Measurements from ENCODE around the gene PCSK7. TPM values are rescaled to one million over a fixed set of nuclear protein-coding genes. Genes with fewer than 3 reads are reported as not detected.

PCSK7 gene
- total RNA-seq, 1 experiment from 2014 or later: 50.7 TPM

GRCh38 chr11:117229931-117230285 is 2.0 kb downstream of the PCSK7 start:
- H3K23me2 ChIP-seq (ENCODE audit: insufficient read length, low read depth, low read length, poor library complexity, severe bottlenecking): peaks cover 15% of the 10 kb centered on the region
- H3K4me1 Mint-ChIP-seq: peaks cover 24 to 26% of the 10 kb centered on the region in 2 experiments
- peak overlapping the region; percentile 12 to 97; a peak in 2 of 5 replicates for H3K4me3 Mint-ChIP-seq
- H4K8ac ChIP-seq (replicated peaks; ENCODE audit: insufficient read length, low read depth, low read length): no peak overlapping the region
- no peak overlapping the region for H2BK5ac ChIP-seq (ENCODE audit: insufficient read length, low read length)
- no peaks in the 10 kb centered on the region for H4K20me1 ChIP-seq (ENCODE audit: control insufficient read depth, insufficient read depth, insufficient read length)
- H3K9me3 ChIP-seq (ENCODE audit: control insufficient read depth, low read depth, low read length): no peaks in the 10 kb centered on the region
- H3K23ac ChIP-seq (ENCODE audit: insufficient read length, low read depth, low read length): no peak overlapping the region
- no peak overlapping the region for H2AK5ac ChIP-seq (ENCODE audit: insufficient read length, low read length)
- no peak for TF ChIP-seq CTCF (conservative IDR thresholded peaks at IDR 0.05)
- no peak overlapping the region for H3K56ac ChIP-seq (ENCODE audit: insufficient read length, low read depth, low read length)
- H3K18ac ChIP-seq (ENCODE audit: insufficient read length, low read depth, low read length): no peak overlapping the region
- no peak overlapping the region for H2BK15ac ChIP-seq (ENCODE audit: low read depth, low read length)
- H4K5ac ChIP-seq (ENCODE audit: insufficient read length, low read depth, low read length): no peak overlapping the region
- no peak overlapping the region for H2BK12ac ChIP-seq (ENCODE audit: insufficient read length, low read depth, low read length)
- no peaks in the 10 kb centered on the region; the same call in 1 of the 2 replicates for H3K27me3 Mint-ChIP-seq (ENCODE audit: low read depth)
- no peak overlapping the region for H3K4me2 ChIP-seq (ENCODE audit: insufficient read depth, insufficient read length, low read length)
- H3K14ac ChIP-seq (ENCODE audit: insufficient read depth, low read length): no peak overlapping the region
- peaks cover 6 to 40% (median 17%) of the 10 kb centered on the region in 3 experiments; a peak in 5 of 7 replicates for H3K36me3 Mint-ChIP-seq (ENCODE audit: insufficient read depth in 1 of 3, low read depth in 3 of 3)
- DNase-seq: no peak
- peak overlapping the region in 1 of 3 experiments; percentile 40; a peak in 2 of 7 replicates for H3K27ac Mint-ChIP-seq
- H3K9me3 Mint-ChIP-seq: no peaks in the 10 kb centered on the region
- no peaks in the 10 kb centered on the region for H3K79me1 ChIP-seq (ENCODE audit: insufficient read depth, low read depth, low read length, poor library complexity, severe bottlenecking)
- no peak overlapping the region for H3T11ph ChIP-seq (ENCODE audit: low read length)
- no peak overlapping the region for H2AFZ ChIP-seq (ENCODE audit: low read length)
- no CpG with 5 or more reads among the region's 5 CpGs for WGBS (ENCODE audit: extremely low coverage, insufficient read length, low lambda C conversion rate)
- H2BK20ac ChIP-seq (ENCODE audit: low read depth, low read length, poor library complexity, severe bottlenecking): no peak overlapping the region
- H3K4me1 ChIP-seq (ENCODE audit: insufficient read depth, low read length): no peaks in the 10 kb centered on the region
- H3K27me3 ChIP-seq (ENCODE audit: insufficient read depth, low read length): no peaks in the 10 kb centered on the region
- H3K4ac ChIP-seq (ENCODE audit: low read depth, low read length): no peak overlapping the region
- no peak overlapping the region for H3K9ac ChIP-seq (ENCODE audit: extremely low read depth, insufficient read length, low read length)
- H3K27ac ChIP-seq (ENCODE audit: insufficient read length, low read depth, low read length): no peak overlapping the region
- H2BK120ac ChIP-seq (ENCODE audit: low read depth, low read length, poor library complexity, severe bottlenecking): no peak overlapping the region
- no peaks in the 10 kb centered on the region for H3K79me2 ChIP-seq (ENCODE audit: insufficient read depth, low read length)
- H4K91ac ChIP-seq (ENCODE audit: insufficient read length, low read depth, low read length): no peak overlapping the region
